Measurements from ENCODE around the gene MR1. TPM values are rescaled to one million over a fixed set of nuclear protein-coding genes. Genes with fewer than 3 reads are reported as not detected.
A peak's percentile ranks its signal among the peaks of the same experiment; 100 is the strongest.

MR1 gene
- total and polyA plus RNA-seq, 9 of the 15 experiments (the other 6 are each of a cell fraction or from before 2014, with no cell fraction given), result 9.7 to 21.7 (median 15.6) TPM

DNA sequence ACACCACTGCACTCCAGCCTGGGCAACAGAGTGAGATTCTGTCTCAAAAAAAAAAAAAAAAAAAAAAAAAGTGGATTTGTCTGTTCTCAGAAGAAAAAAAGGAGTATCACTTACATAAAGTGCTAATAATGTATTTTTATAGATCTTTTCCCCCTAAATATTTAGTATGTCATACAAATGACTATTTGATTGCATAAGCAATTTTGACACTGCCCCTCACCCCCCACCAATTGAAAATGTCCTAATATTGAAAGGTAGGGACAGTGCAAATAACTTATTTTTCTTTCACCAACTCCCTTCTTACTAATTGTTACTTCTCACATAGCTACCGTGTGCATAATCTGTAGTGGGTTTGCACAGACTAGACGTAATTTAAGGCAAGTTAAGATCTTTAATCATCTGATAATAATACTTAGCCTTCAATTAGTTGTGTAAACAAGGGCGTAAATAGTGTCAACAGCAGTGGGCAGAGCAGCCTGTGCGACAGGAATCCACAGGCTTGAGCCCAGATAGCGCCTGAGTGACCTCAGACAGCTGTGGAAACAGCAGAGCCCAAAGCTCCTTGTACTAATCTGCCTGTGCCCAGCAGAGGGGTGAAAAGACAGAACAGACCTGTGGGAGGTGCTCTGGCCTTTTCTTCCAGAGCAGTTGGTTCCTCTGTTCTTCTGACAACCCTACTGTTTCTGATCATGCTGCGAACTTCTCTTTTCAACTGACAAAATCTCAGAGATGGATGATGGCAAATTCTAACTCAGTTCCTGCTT is 50.2 kb downstream of the MR1 start (continued):
- 0 out of 2 replicates have a peak, but pooled peaks have one; percentile 6 for TF ChIP-seq GATAD2B (IDR thresholded peaks at IDR 0.05; ENCODE audit: borderline replicate concordance)
- peak; percentile 64 for TF ChIP-seq ZNF121 (CRISPR knock-in tag; conservative IDR thresholded peaks at IDR 0.05)
- TF ChIP-seq DIDO1 (tag; IDR thresholded peaks at IDR 0.05; ENCODE audit: low read depth), result no peak
- TF ChIP-seq SETDB1 (IDR thresholded peaks at IDR 0.05; ENCODE audit: low read length), result no peak
- TF ChIP-seq ZNF316 (IDR thresholded peaks at IDR 0.05), result peak; percentile 78
- TF ChIP-seq, protein P1, sequence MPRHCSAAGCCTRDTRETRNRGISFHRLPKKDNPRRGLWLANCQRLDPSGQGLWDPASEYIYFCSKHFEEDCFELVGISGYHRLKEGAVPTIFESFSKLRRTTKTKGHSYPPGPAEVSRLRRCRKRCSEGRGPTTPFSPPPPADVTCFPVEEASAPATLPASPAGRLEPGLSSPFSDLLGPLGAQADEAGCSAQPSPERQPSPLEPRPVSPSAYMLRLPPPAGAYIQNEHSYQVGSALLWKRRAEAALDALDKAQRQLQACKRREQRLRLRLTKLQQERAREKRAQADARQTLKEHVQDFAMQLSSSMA (CRISPR knock-in tag; IDR thresholded peaks at IDR 0.05), result no peak
- no peak for TF ChIP-seq PML (IDR thresholded peaks at IDR 0.05; ENCODE audit: low read length)
- no peak for TF ChIP-seq U2AF1 (optimal IDR thresholded peaks at IDR 0.05; ENCODE audit: low read depth, low read length)
- no peak for TF ChIP-seq NFATC3 (IDR thresholded peaks at IDR 0.05)
- TF ChIP-seq EP300 (IDR thresholded peaks at IDR 0.05; ENCODE audit: low read length), result 0 out of 2 replicates have a peak, but pooled peaks have one; percentile 24
- peak; percentile 65; the same call in 1 of the 2 replicates for TF ChIP-seq CTBP1 (IDR thresholded peaks at IDR 0.05; ENCODE audit: borderline replicate concordance)
- TF ChIP-seq ZNF445 (CRISPR knock-in tag; IDR thresholded peaks at IDR 0.05; ENCODE audit: low read depth), result no peak
- no peak for TF ChIP-seq ZNF3 (CRISPR knock-in tag; IDR thresholded peaks at IDR 0.05)
- TF ChIP-seq POLR2A (conservative IDR thresholded peaks at IDR 0.05), result no peak
- no peak for TF ChIP-seq STAT5B (CRISPR knock-in tag; IDR thresholded peaks at IDR 0.05)
- TF ChIP-seq MAFF (IDR thresholded peaks at IDR 0.05; ENCODE audit: low read length), result peak; percentile 9; the same call in 1 of the 2 replicates
- 0 out of 2 replicates have a peak, but pooled peaks have one; percentile 16 for TF ChIP-seq DPF2 (IDR thresholded peaks at IDR 0.05)
- TF ChIP-seq BACH1 (tag; IDR thresholded peaks at IDR 0.05), result no peak
- no peak for TF ChIP-seq ZNF274 (IDR thresholded peaks at IDR 0.05; ENCODE audit: borderline replicate concordance, low read depth, low read length)
- no peak for TF ChIP-seq JUNB (CRISPR knock-in tag; conservative IDR thresholded peaks at IDR 0.05)
- no peak for TF ChIP-seq ZNF41 (CRISPR knock-in tag; conservative IDR thresholded peaks at IDR 0.05)
- TF ChIP-seq RFX1 (IDR thresholded peaks at IDR 0.05), result no peak
- TF ChIP-seq ZNF263 (CRISPR knock-in tag; IDR thresholded peaks at IDR 0.05; ENCODE audit: borderline replicate concordance), result peak; percentile 23; the same call in 1 of the 2 replicates
- peak; percentile 46 for TF ChIP-seq GTF3C2 (IDR thresholded peaks at IDR 0.05; ENCODE audit: borderline replicate concordance, extremely low read depth, insufficient read length)
- TF ChIP-seq, protein P2, sequence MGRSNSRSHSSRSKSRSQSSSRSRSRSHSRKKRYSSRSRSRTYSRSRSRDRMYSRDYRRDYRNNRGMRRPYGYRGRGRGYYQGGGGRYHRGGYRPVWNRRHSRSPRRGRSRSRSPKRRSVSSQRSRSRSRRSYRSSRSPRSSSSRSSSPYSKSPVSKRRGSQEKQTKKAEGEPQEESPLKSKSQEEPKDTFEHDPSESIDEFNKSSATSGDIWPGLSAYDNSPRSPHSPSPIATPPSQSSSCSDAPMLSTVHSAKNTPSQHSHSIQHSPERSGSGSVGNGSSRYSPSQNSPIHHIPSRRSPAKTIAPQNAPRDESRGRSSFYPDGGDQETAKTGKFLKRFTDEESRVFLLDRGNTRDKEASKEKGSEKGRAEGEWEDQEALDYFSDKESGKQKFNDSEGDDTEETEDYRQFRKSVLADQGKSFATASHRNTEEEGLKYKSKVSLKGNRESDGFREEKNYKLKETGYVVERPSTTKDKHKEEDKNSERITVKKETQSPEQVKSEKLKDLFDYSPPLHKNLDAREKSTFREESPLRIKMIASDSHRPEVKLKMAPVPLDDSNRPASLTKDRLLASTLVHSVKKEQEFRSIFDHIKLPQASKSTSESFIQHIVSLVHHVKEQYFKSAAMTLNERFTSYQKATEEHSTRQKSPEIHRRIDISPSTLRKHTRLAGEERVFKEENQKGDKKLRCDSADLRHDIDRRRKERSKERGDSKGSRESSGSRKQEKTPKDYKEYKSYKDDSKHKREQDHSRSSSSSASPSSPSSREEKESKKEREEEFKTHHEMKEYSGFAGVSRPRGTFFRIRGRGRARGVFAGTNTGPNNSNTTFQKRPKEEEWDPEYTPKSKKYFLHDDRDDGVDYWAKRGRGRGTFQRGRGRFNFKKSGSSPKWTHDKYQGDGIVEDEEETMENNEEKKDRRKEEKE (IDR thresholded peaks at IDR 0.05; ENCODE audit: borderline replicate concordance in 1 of 2, control insufficient read depth in 1 of 2, low read depth in 2 of 2, low read length in 1 of 2), result no peak
